ENCODE measurements around the gene FKBP4.
"Not testable (repeated sequence)": the region's sequence is repeated elsewhere in the genome, so short reads cannot be mapped to it uniquely, and the experiment has no call there.

Gene FKBP4

DNA sequence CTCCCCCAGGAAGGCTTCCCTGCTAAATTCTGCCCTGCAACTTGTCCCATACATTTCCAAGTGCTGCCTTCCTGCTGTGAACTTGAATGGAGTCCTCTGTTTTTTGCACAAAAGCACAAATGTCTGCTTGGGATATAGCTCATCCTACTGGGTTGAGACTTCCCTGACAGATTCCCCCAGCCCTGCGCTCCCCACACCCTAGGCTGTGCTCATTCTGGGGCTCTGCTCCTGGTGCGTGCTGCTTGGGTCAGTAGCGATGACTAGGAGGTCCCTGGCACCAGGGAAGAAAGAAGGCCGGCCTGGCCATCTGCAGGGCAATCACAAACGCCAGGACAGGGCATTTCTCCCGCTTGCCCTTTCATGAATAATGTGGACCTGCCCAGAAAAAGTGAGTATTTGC, 29.2 kb upstream of the FKBP4 start:
- H3K27ac ChIP-seq (ENCODE audit: insufficient read depth in 1 of 2, low read depth in 1 of 2, low read length in 2 of 2, poor library complexity in 1 of 2, severe bottlenecking in 2 of 2): no peak overlapping the region
- H3K4me1 ChIP-seq (ENCODE audit: control extremely low read depth in 1 of 4, control insufficient read depth in 4 of 4, insufficient read depth in 4 of 4, low read length in 3 of 4): no peaks in the 10 kb centered on the region
- no peaks in the 10 kb centered on the region for H3K9me3 ChIP-seq (ENCODE audit: control extremely low read depth in 1 of 5, control insufficient read depth in 4 of 5, insufficient read depth in 2 of 5, low read depth in 1 of 5, low read length in 4 of 5)
- DNase-seq: no peak
- no peak overlapping the region for H3K4me3 ChIP-seq (ENCODE audit: control insufficient read depth in 1 of 7, extremely low read depth in 1 of 7, insufficient read depth in 4 of 7, low read depth in 2 of 7, low read length in 6 of 7)
- 95% methylated on average over 5 of the region's 6 CpGs for WGBS (ENCODE audit: insufficient coverage)
- CTCF ChIA-PET: no interaction called here
- H3K36me3 ChIP-seq (ENCODE audit: control insufficient read depth in 4 of 4, insufficient read depth in 4 of 4, low read length in 3 of 4): no peaks in the 10 kb centered on the region
- peaks cover 0 to 2% (median 0%) of the 10 kb centered on the region in 5 experiments for H3K27me3 ChIP-seq (replicated peaks in 2 of 5; ENCODE audit: control insufficient read depth in 4 of 5, insufficient read depth in 5 of 5, low read length in 4 of 5)
- POLR2A ChIA-PET: no interaction called here

DNA sequence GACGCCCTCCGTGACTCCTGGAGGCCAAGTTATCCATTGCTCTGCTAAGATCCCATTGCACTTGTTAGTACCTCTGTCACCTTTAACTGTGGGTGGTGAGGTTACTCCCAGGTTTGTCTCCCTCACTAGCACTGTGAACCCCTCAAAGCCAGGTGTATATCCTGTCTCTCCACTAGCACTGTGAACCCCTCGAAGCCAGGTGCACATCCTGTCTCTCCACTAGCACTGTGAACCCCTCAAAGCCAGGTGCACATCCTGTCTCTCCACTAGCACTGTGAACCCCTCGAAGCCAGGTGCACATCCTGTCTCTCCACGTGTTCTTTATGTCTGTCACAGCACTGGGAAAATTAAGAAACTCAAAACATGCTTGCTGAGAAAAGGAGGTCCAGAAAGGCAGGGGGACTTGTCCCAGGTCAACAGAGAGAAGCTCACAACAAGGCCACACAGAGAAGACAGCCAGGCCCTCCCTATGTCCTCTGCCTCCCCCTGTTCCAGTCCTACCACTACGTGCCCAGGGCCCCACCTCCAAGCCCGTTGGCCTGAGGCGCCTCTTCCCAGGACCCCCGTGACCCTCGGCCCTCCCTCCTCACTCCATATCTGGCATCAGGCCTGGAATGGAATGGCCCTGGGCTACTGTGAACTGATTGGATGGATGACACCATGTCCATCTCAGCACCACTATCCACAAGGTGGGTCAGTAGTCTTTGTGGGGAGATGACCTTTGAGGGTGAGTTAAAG, 26.4 kb upstream of the FKBP4 start:
- Histone ChIP-seq H3K27me3 (replicated peaks in 2 of 5; ENCODE audit: control insufficient read depth in 4 of 5, insufficient read depth in 5 of 5, low read length in 4 of 5) (peaks cover 0 to 2% (median 0%) of the 10 kb centered on the region in 5 experiments), H3K27ac (ENCODE audit: insufficient read depth in 1 of 2, low read depth in 1 of 2, low read length in 2 of 2, poor library complexity in 1 of 2, severe bottlenecking in 2 of 2) (no peak overlapping the region), H3K36me3 (ENCODE audit: control insufficient read depth in 4 of 4, insufficient read depth in 4 of 4, low read length in 3 of 4) (no peaks in the 10 kb centered on the region), H3K4me3 (ENCODE audit: control insufficient read depth in 1 of 7, extremely low read depth in 1 of 7, insufficient read depth in 4 of 7, low read depth in 2 of 7, low read length in 6 of 7) (no peak overlapping the region), H3K9me3 (ENCODE audit: control extremely low read depth in 1 of 5, control insufficient read depth in 4 of 5, insufficient read depth in 2 of 5, low read depth in 1 of 5, low read length in 4 of 5) (no peaks in the 10 kb centered on the region), H3K4me1 (ENCODE audit: control extremely low read depth in 1 of 4, control insufficient read depth in 4 of 4, insufficient read depth in 4 of 4, low read length in 3 of 4) (no peaks in the 10 kb centered on the region)
- no peak for DNase-seq
- CTCF ChIA-PET: no interaction called here
- WGBS (ENCODE audit: insufficient coverage): 65% methylated on average over 4 of the region's 10 CpGs
- POLR2A ChIA-PET: no interaction called here

DNA sequence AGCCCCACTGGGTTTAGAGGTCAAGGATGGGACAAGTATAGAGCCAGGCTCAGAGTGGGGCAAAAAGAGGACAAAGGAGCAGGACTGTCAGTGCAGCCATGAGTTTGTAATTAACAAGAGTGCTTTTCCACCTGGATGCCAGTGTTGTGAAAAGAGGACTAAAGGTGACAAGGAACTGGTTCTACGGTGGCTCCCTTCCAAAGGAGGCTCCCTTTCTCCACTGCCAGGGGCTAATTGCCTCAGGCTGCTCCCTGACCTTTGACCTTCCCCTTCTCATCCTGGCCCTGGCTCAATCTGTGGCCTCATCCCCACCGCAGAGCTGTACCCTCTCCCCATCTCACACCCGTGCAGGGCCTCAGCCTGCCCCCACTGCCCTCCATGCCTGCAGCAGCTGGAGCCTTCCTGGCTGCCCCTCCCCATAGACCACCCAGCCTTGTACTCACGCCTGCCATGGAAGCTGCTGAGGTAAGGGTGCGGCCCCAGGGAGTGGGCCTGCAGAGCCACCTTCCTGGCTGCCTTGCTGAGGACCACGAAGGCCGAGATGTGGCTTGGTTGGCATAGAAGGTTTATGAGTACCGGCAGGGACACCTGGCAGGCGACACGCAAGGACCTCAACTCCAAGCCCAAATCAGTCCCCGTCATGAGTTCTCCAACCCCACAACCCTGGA, 24.8 kb upstream of the FKBP4 start:
- DNase-seq: no peak
- Histone ChIP-seq H3K27ac (ENCODE audit: insufficient read depth in 1 of 2, low read depth in 1 of 2, low read length in 2 of 2, poor library complexity in 1 of 2, severe bottlenecking in 2 of 2) (no peak overlapping the region), H3K4me3 (ENCODE audit: control insufficient read depth in 1 of 7, extremely low read depth in 1 of 7, insufficient read depth in 4 of 7, low read depth in 2 of 7, low read length in 6 of 7) (no peak overlapping the region), H3K4me1 (ENCODE audit: control extremely low read depth in 1 of 4, control insufficient read depth in 4 of 4, insufficient read depth in 4 of 4, low read length in 3 of 4) (no peaks in the 10 kb centered on the region), H3K36me3 (ENCODE audit: control insufficient read depth in 4 of 4, insufficient read depth in 4 of 4, low read length in 3 of 4) (no peaks in the 10 kb centered on the region), H3K9me3 (ENCODE audit: control extremely low read depth in 1 of 5, control insufficient read depth in 4 of 5, insufficient read depth in 2 of 5, low read depth in 1 of 5, low read length in 4 of 5) (no peaks in the 10 kb centered on the region), H3K27me3 (replicated peaks in 2 of 5; ENCODE audit: control insufficient read depth in 4 of 5, insufficient read depth in 5 of 5, low read length in 4 of 5) (peaks cover 0 to 2% (median 0%) of the 10 kb centered on the region in 5 experiments)
- POLR2A ChIA-PET: no interaction called here
- 98% methylated on average over 9 of the region's 11 CpGs for WGBS (ENCODE audit: insufficient coverage)
- CTCF ChIA-PET: interaction anchor here (3.6 kb wide), 1 partner anchor 14 kb away, joined by 17 read pairs; no protein-coding TSS in a partner anchor

DNA sequence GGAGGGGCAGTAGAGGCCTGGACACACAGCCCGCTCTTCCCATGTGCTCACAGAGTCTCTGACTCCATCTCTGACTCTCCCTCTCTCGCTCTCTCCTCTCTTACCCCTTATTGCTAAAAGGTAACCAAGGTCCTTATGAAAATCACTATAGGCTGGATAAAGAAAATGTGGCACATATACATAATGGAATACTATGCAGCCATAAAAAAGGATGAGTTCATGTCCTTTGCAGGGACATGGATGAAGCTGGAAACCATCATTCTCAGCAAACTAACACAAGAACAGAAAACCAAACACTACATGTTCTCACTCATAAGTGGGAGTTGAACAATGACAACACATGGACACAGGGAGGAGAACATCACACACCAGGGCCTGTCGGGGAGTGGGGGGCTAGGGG, 24.2 kb upstream of the FKBP4 start:
- CTCF ChIA-PET: interaction anchor here (3.6 kb wide), 1 partner anchor 14 kb away, joined by 17 read pairs; no protein-coding TSS in a partner anchor
- H3K9me3 ChIP-seq (ENCODE audit: control extremely low read depth in 1 of 5, control insufficient read depth in 4 of 5, insufficient read depth in 2 of 5, low read depth in 1 of 5, low read length in 4 of 5); POLR2A ChIA-PET; DNase-seq; H3K4me1 ChIP-seq (ENCODE audit: control extremely low read depth in 1 of 4, control insufficient read depth in 4 of 4, insufficient read depth in 4 of 4, low read length in 3 of 4); H3K36me3 ChIP-seq (ENCODE audit: control insufficient read depth in 4 of 4, insufficient read depth in 4 of 4, low read length in 3 of 4); H3K27ac ChIP-seq (ENCODE audit: insufficient read depth in 1 of 2, low read depth in 1 of 2, low read length in 2 of 2, poor library complexity in 1 of 2, severe bottlenecking in 2 of 2); H3K4me3 ChIP-seq (ENCODE audit: control insufficient read depth in 1 of 7, extremely low read depth in 1 of 7, insufficient read depth in 4 of 7, low read depth in 2 of 7, low read length in 6 of 7); H3K27me3 ChIP-seq (replicated peaks in 2 of 5; ENCODE audit: control insufficient read depth in 4 of 5, insufficient read depth in 5 of 5, low read length in 4 of 5): not testable (repeated sequence)
- no CpG with 5 or more reads among the region's 3 CpGs for WGBS (ENCODE audit: insufficient coverage)

DNA sequence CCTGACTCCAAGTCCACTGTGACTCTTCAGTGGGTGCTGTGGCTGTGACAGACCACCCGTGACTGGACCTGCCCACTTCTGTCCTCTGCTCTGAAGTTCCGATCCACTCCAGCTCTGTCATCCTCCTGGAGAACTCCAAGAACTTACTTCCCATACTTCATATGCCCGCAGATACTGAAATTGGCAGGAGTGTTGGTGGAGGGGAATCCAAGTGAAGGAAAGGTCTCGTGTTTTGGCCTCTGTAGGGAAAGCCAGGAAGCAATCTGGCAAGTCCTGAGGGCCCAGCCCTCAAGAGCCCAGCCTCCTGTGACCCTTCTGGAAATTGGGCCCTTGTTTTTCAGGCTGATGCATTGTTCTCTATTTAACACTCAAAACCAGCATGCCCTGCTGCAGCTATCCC, 22.4 kb upstream of the FKBP4 start:
- H3K9me3 ChIP-seq (ENCODE audit: control extremely low read depth in 1 of 5, control insufficient read depth in 4 of 5, insufficient read depth in 2 of 5, low read depth in 1 of 5, low read length in 4 of 5): no peaks in the 10 kb centered on the region
- CTCF ChIA-PET: interaction anchor here (3.6 kb wide), 1 partner anchor 12 kb away, joined by 17 read pairs; no protein-coding TSS in a partner anchor
- no peaks in the 10 kb centered on the region for H3K36me3 ChIP-seq (ENCODE audit: control insufficient read depth in 4 of 4, insufficient read depth in 4 of 4, low read length in 3 of 4)

DNA sequence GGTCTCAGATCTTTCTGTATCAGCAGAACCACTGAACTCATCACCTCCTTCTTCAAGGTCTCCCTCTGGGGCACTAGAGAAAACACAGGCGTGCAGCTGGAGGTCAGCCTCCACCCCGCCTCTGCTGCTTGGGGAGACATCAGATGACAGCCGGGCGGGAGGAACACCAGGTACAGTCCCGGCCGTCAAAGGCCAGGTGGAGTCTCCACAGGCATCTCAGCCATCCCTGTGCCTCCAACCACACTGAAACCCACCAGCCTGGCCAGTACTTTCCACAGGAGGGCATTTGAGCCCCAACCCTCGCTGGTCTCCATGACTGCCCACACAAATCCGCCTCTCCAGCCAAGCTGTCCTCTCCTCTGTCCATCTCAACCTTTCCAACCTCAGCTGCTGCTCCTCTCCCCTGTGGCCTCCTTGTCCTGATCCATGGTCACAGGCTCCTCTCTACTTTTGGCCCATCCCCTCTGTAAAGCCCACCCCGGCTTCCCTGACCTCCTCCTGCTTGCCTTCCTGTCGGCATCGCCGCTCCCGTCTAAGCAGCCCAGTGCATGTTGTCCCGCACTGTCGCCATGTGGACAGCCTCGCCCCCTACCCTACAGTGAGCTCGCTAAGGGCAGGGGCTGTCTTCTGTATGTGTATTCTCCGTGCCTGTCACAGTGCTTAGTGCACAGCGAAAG, 21.4 kb upstream of the FKBP4 start:
- no peaks in the 10 kb centered on the region for H3K4me1 ChIP-seq (ENCODE audit: control extremely low read depth in 1 of 4, control insufficient read depth in 4 of 4, insufficient read depth in 4 of 4, low read length in 3 of 4)
- POLR2A ChIA-PET: no interaction called here
- CTCF ChIA-PET: interaction anchor here (3.6 kb wide), 1 partner anchor 11 kb away, joined by 17 read pairs; no protein-coding TSS in a partner anchor
- H3K9me3 ChIP-seq (ENCODE audit: control extremely low read depth in 1 of 5, control insufficient read depth in 4 of 5, insufficient read depth in 2 of 5, low read depth in 1 of 5, low read length in 4 of 5): no peaks in the 10 kb centered on the region
- no peaks in the 10 kb centered on the region for H3K36me3 ChIP-seq (ENCODE audit: control insufficient read depth in 4 of 4, insufficient read depth in 4 of 4, low read length in 3 of 4)
- 87% methylated on average over 15 of the region's 19 CpGs for WGBS (ENCODE audit: insufficient coverage)
- DNase-seq: no peak
- H3K27me3 ChIP-seq (replicated peaks in 2 of 5; ENCODE audit: control insufficient read depth in 4 of 5, insufficient read depth in 5 of 5, low read length in 4 of 5): no peaks in the 10 kb centered on the region
- no peak overlapping the region for H3K27ac ChIP-seq (ENCODE audit: insufficient read depth in 1 of 2, low read depth in 1 of 2, low read length in 2 of 2, poor library complexity in 1 of 2, severe bottlenecking in 2 of 2)
- H3K4me3 ChIP-seq (ENCODE audit: control insufficient read depth in 1 of 7, extremely low read depth in 1 of 7, insufficient read depth in 4 of 7, low read depth in 2 of 7, low read length in 6 of 7): no peak overlapping the region

More for the DNA sequence above, 22.4 kb upstream of the FKBP4 start:
- no peak overlapping the region for H3K4me3 ChIP-seq (ENCODE audit: control insufficient read depth in 1 of 7, extremely low read depth in 1 of 7, insufficient read depth in 4 of 7, low read depth in 2 of 7, low read length in 6 of 7)
- 63% methylated on average over 2 of the region's 4 CpGs for WGBS (ENCODE audit: insufficient coverage)
- H3K27me3 ChIP-seq (replicated peaks in 2 of 5; ENCODE audit: control insufficient read depth in 4 of 5, insufficient read depth in 5 of 5, low read length in 4 of 5): no peaks in the 10 kb centered on the region
- POLR2A ChIA-PET: no interaction called here
- H3K27ac ChIP-seq (ENCODE audit: insufficient read depth in 1 of 2, low read depth in 1 of 2, low read length in 2 of 2, poor library complexity in 1 of 2, severe bottlenecking in 2 of 2): no peak overlapping the region
- H3K4me1 ChIP-seq (ENCODE audit: control extremely low read depth in 1 of 4, control insufficient read depth in 4 of 4, insufficient read depth in 4 of 4, low read length in 3 of 4): no peaks in the 10 kb centered on the region
- DNase-seq: no peak

DNA sequence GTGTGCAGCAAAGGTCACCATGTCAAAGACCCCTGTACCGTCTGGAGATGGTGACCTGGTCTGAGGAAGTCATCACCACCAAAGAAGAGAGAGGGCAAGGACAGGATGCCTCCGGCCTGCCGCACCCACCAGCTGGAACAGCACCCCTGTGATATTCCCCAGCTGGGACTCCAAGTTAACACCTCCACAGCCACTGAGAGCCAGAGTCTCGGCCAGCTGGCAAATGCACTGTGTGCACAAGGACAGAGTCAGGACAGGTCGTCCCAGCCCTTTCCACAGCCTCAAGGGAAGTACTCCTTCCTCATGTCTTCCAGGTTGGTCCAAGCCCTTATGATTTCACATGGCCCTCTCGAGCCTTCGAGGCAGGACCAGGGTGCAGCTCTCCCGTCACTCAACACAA, 19.3 kb upstream of the FKBP4 start:
- DNase-seq: no peak
- Histone ChIP-seq H3K4me3 (ENCODE audit: control insufficient read depth in 1 of 7, extremely low read depth in 1 of 7, insufficient read depth in 4 of 7, low read depth in 2 of 7, low read length in 6 of 7) (no peak overlapping the region), H3K4me1 (ENCODE audit: control extremely low read depth in 1 of 4, control insufficient read depth in 4 of 4, insufficient read depth in 4 of 4, low read length in 3 of 4) (no peaks in the 10 kb centered on the region), H3K27ac (ENCODE audit: insufficient read depth in 1 of 2, low read depth in 1 of 2, low read length in 2 of 2, poor library complexity in 1 of 2, severe bottlenecking in 2 of 2) (no peak overlapping the region), H3K27me3 (replicated peaks in 2 of 5; ENCODE audit: control insufficient read depth in 4 of 5, insufficient read depth in 5 of 5, low read length in 4 of 5) (no peaks in the 10 kb centered on the region), H3K9me3 (ENCODE audit: control extremely low read depth in 1 of 5, control insufficient read depth in 4 of 5, insufficient read depth in 2 of 5, low read depth in 1 of 5, low read length in 4 of 5) (no peaks in the 10 kb centered on the region), H3K36me3 (ENCODE audit: control insufficient read depth in 4 of 4, insufficient read depth in 4 of 4, low read length in 3 of 4) (no peaks in the 10 kb centered on the region)
- 97% methylated on average over 6 of the region's 8 CpGs for WGBS (ENCODE audit: insufficient coverage)
- POLR2A ChIA-PET: no interaction called here
- CTCF ChIA-PET: interaction anchor here (0.9 kb wide), 1 partner anchor 16 kb away, joined by 3 read pairs; no protein-coding TSS in a partner anchor
